Loucy (cell line): Measurements from ENCODE around the gene SIGLEC12.
"Not testable (repeated sequence)": the region's sequence is repeated elsewhere in the genome, so short reads cannot be mapped to it uniquely, and the experiment has no call there.

ENCODE experiments used
- H2AFZ ChIP-seq: fragments of 200-600 bp; sonication (generic); 2 replicates; pipeline ENCODE4 v1.6.0; 2016; ENCODE audit warnings: antibody characterized with exemption, mild to moderate bottlenecking, low read length, moderate library complexity
- H3F3A ChIP-seq: fragments of 200-600 bp; 2 replicates; pipeline ENCODE4 v1.6.0; 2016; ENCODE audit warnings: antibody characterized with exemption, low read depth, mild to moderate bottlenecking
- H3K27me3 ChIP-seq: fragments of 200-600 bp; sonication (generic); 2 replicates; pipeline ENCODE4 v1.6.1; 2014; ENCODE audit warnings: low read length, mild to moderate bottlenecking; ENCODE audit not compliant: insufficient read depth, poor library complexity, severe bottlenecking
- H3K36me3 ChIP-seq: fragments of 200-600 bp; sonication (generic); 2 replicates; pipeline ENCODE4 v1.6.1; 2016; ENCODE audit warnings: low read length; ENCODE audit not compliant: insufficient read depth
- H3K4me1 ChIP-seq: fragments of 200-600 bp; sonication (generic); 2 replicates; pipeline ENCODE4 v1.5.1; 2014; ENCODE audit warnings: low read length, mild to moderate bottlenecking; ENCODE audit not compliant: insufficient read depth, poor library complexity, severe bottlenecking
- H3K4me2 ChIP-seq: fragments of 200-600 bp; sonication (generic); 2 replicates; pipeline ENCODE4 v1.6.0; 2014; ENCODE audit warnings: antibody characterized with exemption, low read length, low read depth, mild to moderate bottlenecking; ENCODE audit not compliant: poor library complexity, severe bottlenecking
- H3K4me3 ChIP-seq: fragments of 200-600 bp; sonication (generic); 2 replicates; pipeline ENCODE4 v1.5.1; 2014; ENCODE audit warnings: low read length, mild to moderate bottlenecking, mixed read lengths; ENCODE audit not compliant: poor library complexity, severe bottlenecking
- H3K79me2 ChIP-seq: fragments of 200-600 bp; sonication (generic); 2 replicates; pipeline ENCODE4 v1.6.1; 2014; ENCODE audit warnings: low read length; ENCODE audit not compliant: insufficient read depth
- H3K9ac ChIP-seq: fragments of 200-600 bp; sonication (generic); 2 replicates; pipeline ENCODE4 v1.6.0; 2014; ENCODE audit warnings: mild to moderate bottlenecking, low read depth, low read length, moderate library complexity; ENCODE audit not compliant: poor library complexity, severe bottlenecking
- H3K9me2 ChIP-seq: fragments of 200-600 bp; sonication (generic); replicated peaks from 2 replicates; pipeline ENCODE4 v1.6.1; 2016; ENCODE audit warnings: low read depth, low read length, mixed read lengths
- H3K9me3 ChIP-seq: fragments of 200-600 bp; sonication (generic); 2 replicates; pipeline ENCODE4 v1.6.1; 2014; ENCODE audit warnings: mild to moderate bottlenecking, antibody characterized with exemption, low read length, low read depth; ENCODE audit not compliant: insufficient read depth
- H4K20me1 ChIP-seq: fragments of 200-600 bp; sonication (generic); 2 replicates; pipeline ENCODE4 v1.6.0; 2014; ENCODE audit warnings: antibody characterized with exemption, low read length, mild to moderate bottlenecking; ENCODE audit not compliant: insufficient read depth, poor library complexity, severe bottlenecking
- EZH2phosphoT487 ChIP-seq: fragments of 200-600 bp; IDR thresholded peaks from 2 replicates; pipeline ENCODE4 v1.6.1; 2018; ENCODE audit warnings: antibody characterized with exemption, mild to moderate bottlenecking, moderate library complexity, borderline replicate concordance
- TF ChIP-seq, protein P1 (sequence below): fragments of 200-600 bp; sonication (generic); conservative IDR thresholded peaks from 2 replicates; pipeline ENCODE4 v1.5.1; 2014; ENCODE audit warnings: mild to moderate bottlenecking, antibody characterized with exemption, low read length

Gene SIGLEC12

DNA sequence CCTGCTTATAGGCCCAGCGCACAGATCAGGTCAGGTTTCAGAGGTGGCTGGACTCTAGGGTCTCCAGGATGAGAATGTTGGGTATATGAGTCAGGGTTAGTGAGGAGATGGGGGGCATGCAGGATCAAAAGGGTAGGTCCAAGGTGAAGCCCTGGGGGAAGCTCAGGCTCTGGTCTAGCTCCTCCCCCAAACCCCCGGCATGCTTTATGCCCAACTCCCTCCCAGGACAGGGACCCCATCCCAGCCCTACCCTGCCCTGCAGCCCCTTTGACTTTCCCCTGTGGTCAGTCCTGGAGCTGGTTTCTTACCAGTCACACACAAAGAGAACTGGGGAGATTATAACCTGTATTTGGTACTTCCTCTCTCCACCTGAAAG lies 33.1 kb downstream of the SIGLEC12 start:
- no peaks in the 10 kb centered on the region for H3K9me3 ChIP-seq
- TF ChIP-seq EZH2phosphoT487: no peak
- TF ChIP-seq, protein P1, sequence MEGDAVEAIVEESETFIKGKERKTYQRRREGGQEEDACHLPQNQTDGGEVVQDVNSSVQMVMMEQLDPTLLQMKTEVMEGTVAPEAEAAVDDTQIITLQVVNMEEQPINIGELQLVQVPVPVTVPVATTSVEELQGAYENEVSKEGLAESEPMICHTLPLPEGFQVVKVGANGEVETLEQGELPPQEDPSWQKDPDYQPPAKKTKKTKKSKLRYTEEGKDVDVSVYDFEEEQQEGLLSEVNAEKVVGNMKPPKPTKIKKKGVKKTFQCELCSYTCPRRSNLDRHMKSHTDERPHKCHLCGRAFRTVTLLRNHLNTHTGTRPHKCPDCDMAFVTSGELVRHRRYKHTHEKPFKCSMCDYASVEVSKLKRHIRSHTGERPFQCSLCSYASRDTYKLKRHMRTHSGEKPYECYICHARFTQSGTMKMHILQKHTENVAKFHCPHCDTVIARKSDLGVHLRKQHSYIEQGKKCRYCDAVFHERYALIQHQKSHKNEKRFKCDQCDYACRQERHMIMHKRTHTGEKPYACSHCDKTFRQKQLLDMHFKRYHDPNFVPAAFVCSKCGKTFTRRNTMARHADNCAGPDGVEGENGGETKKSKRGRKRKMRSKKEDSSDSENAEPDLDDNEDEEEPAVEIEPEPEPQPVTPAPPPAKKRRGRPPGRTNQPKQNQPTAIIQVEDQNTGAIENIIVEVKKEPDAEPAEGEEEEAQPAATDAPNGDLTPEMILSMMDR: no peak
- peaks cover 31% of the 10 kb centered on the region for H3K79me2 ChIP-seq
- no peaks in the 10 kb centered on the region for H4K20me1 ChIP-seq
- peaks cover 41% of the 10 kb centered on the region for H3K4me1 ChIP-seq
- H3K4me3 ChIP-seq: peak overlapping the region; percentile 78
- H3K9me2 ChIP-seq: no peaks in the 10 kb centered on the region
- no peaks in the 10 kb centered on the region for H3K27me3 ChIP-seq
- no peaks in the 10 kb centered on the region for H3K36me3 ChIP-seq
- peaks cover 7% of the 10 kb centered on the region; the same call in 1 of the 2 replicates for H3F3A ChIP-seq
- H3K9ac ChIP-seq: peak overlapping the region; percentile 90
- no peak overlapping the region for H2AFZ ChIP-seq
- H3K4me2 ChIP-seq: peak overlapping the region; percentile 90

DNA sequence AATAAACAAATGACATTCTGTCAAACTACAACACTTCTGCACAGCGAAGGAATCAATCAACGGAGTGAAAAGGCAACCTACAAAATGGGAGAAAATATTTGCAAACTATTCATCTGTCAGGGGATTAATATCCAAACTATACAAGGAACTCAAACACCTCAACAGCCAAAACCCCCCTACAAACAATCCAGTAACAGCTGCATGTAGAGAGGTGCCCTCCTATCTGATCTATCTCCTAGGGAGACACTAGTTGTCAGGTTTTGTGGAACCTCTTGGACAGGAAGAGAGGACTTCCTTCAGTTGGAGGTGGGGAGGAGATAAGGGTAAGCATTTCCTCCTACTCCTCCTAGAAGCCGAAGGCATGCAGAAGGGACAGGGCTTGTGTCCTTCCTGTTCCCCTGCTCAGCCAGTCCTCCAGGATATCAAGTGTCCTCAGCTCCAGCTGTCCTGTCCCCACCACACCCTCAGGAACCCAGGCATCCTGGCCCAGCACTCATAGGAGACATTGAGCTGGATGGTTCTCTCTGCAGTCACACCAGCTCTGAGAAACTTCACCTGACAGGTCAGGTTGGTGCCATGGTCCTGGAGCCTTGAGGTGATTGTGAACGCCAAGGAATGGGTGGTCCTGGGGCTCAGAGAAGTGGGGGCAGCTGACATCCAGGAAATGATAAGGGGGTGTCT lies 33.6 kb downstream of the SIGLEC12 start:
- peak overlapping the region; percentile 90 for H3K4me2 ChIP-seq
- H3K4me3 ChIP-seq: peak overlapping the region; percentile 78
- H3K27me3 ChIP-seq: no peaks in the 10 kb centered on the region
- H3K9me2 ChIP-seq: no peaks in the 10 kb centered on the region
- H3K4me1 ChIP-seq: peaks cover 43% of the 10 kb centered on the region
- no peak for TF ChIP-seq EZH2phosphoT487
- TF ChIP-seq, protein P1: no peak
- H3K9ac ChIP-seq: peak overlapping the region; percentile 90
- no peaks in the 10 kb centered on the region for H4K20me1 ChIP-seq
- H3F3A ChIP-seq: peaks cover 7% of the 10 kb centered on the region; the same call in 1 of the 2 replicates
- no peaks in the 10 kb centered on the region for H3K36me3 ChIP-seq
- H3K9me3 ChIP-seq: no peaks in the 10 kb centered on the region
- H2AFZ ChIP-seq: no peak overlapping the region
- H3K79me2 ChIP-seq: peaks cover 31% of the 10 kb centered on the region

DNA sequence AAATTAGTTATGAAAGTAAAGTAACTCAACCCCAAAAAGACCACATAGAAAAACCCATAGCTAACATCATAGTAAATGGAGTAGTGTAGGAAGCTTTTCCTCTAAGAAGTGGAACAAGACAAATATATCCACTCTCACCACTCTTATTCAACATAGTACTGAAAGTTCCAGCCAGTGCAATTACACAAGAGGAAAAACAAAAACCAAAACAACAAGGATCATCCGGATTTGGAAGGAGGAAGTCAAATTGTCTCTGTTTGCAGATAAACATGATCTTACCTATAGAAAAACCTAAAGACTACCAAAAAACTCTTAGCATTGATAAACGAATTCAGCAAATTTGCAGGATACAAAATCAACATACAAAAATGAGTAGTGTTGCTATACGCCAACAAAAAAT lies 34.9 kb downstream of the SIGLEC12 start:
- Histone ChIP-seq H3K4me3 (peak overlapping the region; percentile 78), H3K27me3 (no peaks in the 10 kb centered on the region), H2AFZ (no peak overlapping the region), H3F3A (peaks cover 7% of the 10 kb centered on the region; the same call in 1 of the 2 replicates), H3K4me1 (peaks cover 55% of the 10 kb centered on the region), H3K36me3 (no peaks in the 10 kb centered on the region), H3K4me2 (peak overlapping the region; percentile 90), H4K20me1 (no peaks in the 10 kb centered on the region), H3K9ac (peak overlapping the region; percentile 90), H3K79me2 (peaks cover 31% of the 10 kb centered on the region), H3K9me3 (no peaks in the 10 kb centered on the region), H3K9me2 (no peaks in the 10 kb centered on the region)
- no peak for TF ChIP-seq EZH2phosphoT487
- TF ChIP-seq, protein P1: no peak

DNA sequence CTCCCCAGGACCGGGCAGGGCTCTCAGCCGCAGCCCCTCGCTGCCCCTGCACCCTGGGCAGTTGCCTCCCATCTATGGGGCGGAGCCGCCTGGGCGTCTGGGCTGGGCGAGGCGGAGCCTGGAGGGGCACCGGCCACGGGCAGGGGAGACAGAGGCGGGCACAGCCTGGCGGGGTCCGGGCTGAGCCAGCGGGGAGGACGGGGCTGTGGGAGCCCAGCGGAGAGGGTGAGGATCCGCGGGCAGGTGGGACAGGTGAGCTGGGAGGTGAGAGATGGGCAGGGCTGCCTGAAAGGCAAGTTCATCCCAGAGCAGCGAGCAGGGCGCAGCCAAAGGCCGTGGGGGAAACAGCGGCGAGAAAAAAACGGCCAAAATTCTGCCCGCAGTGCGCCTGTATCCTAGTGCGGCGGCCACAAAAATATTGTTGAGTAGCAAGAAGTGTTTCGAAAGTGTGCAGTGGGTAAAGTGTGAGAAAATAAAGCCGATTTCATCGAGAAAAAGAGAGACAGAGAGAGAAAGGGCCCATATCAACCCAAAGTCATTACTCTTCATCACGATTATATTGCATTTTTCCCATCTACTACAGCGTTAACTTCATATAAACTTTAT lies 37.5 kb downstream of the SIGLEC12 start:
- peaks cover 10% of the 10 kb centered on the region; the same call in 1 of the 2 replicates for H3F3A ChIP-seq
- peaks cover 24% of the 10 kb centered on the region for H3K79me2 ChIP-seq
- not testable (repeated sequence) for H3K27me3 ChIP-seq, H3K36me3 ChIP-seq, H3K9me2 ChIP-seq, H3K9ac ChIP-seq, H2AFZ ChIP-seq, H3K9me3 ChIP-seq, H4K20me1 ChIP-seq
- H3K4me3 ChIP-seq: peak overlapping the region; percentile 32
- H3K4me1 ChIP-seq: peaks cover 69% of the 10 kb centered on the region
- peak overlapping the region; percentile 14 for H3K4me2 ChIP-seq
